ENCODE results near the gene SLC9A2. TPM values are rescaled to one million over a fixed set of nuclear protein-coding genes. Genes with fewer than 3 reads are reported as not detected.

SLC9A2 gene
- total RNA-seq, 1 experiment from 2014 or later: 0.08 TPM

- DNase-seq (ENCODE audit: low read depth, low spot score): no peak
- in situ Hi-C loops (cut with HindIII; ENCODE audit: low pct_unique_long_range_greater_than_20kb, low sequenced_read_pairs): no loop called here
Observed at GRCh38 chr2:102604769-102605168, 14.6 kb upstream of the SLC9A2 start.

DNA sequence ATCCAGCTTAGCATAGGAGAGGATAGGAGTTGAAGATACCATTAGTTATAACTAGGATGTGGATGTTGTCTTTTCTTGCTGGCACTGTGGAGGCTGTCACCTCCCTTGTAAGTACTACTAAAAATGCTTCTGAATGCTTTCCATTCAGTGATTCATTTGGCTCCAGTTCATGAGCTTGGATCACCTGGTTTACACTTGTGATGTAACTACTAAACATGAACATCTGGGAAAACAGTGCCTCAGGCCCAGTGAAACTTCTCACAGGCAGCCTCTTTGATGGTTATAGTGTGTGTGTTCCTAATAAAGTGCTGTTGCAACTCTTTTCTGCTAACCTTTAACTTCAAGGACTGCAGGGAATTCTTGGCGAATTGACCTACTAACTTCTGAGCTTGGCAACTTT is 13.0 kb upstream of the SLC9A2 start:
- peak; percentile 71 for DNase-seq (ENCODE audit: low read depth, low spot score)
- in situ Hi-C loops (cut with HindIII; ENCODE audit: low pct_unique_long_range_greater_than_20kb, low sequenced_read_pairs): no loop called here

GRCh38 chr2:102615620-102616436 is 3.5 kb upstream of the SLC9A2 start:
- in situ Hi-C loops (cut with HindIII; ENCODE audit: low pct_unique_long_range_greater_than_20kb, low sequenced_read_pairs): no loop called here
- peak; percentile 71 for DNase-seq (ENCODE audit: low read depth, low spot score)

DNA sequence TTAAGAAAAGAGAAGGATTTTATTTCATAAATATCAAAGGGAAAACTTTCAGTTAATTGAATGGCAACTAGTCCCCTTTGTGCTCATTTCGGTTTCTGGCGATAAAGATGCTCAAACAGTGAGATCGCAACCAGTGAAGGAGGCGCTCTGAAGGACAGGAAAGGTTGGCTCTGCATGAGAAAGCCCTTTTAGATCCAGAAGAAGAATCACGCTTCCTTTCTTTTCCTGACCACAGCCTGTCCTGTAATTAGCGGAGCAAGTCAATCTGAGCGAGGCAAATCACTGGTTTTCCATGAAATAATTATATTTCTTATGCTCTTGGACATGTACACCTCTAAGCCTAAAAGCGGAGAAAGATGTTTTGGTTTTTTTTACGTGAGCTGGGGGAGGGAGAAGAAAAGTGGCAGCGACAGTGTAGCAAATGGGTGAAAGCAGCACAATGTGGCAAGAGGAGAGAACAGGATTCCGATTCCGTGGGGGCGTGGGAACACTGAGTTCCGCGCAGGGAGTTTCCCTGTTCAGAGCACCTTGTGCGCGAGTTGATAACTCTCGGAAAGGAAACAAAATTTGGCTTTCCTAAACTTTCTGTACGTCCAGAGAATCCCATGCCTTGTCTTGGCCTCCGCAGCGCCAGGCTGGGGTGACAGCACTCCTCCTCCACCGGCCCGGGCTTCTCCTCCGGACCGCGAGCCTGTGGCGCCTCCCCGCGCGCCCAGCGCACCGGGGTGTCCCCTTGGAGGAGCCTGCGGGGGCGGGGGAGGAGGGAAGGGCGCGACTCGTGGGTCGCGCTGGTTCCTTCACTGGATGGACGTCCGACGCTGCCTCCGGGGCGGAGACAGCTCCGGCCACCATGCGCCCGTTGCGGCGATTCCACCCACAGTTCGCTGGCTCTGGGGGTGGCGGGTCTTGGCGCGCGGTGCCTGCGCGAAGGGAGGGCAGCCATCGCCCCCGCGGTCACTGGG is 620 bp upstream of the SLC9A2 start:
- no peak for DNase-seq (ENCODE audit: low read depth, low spot score)
- in situ Hi-C loops (cut with HindIII; ENCODE audit: low pct_unique_long_range_greater_than_20kb, low sequenced_read_pairs): no loop called here

- in situ Hi-C loops (cut with HindIII; ENCODE audit: low pct_unique_long_range_greater_than_20kb, low sequenced_read_pairs): no loop called here
- DNase-seq (ENCODE audit: low read depth, low spot score): no peak
Observed at GRCh38 chr2:102620332-102620731, 979 bp downstream of the SLC9A2 start.

GRCh38 chr2:102621630-102622029 is 2.3 kb downstream of the SLC9A2 start:
- in situ Hi-C loops (cut with HindIII; ENCODE audit: low pct_unique_long_range_greater_than_20kb, low sequenced_read_pairs): no loop called here
- no peak for DNase-seq (ENCODE audit: low read depth, low spot score)

- in situ Hi-C loops (cut with HindIII; ENCODE audit: low pct_unique_long_range_greater_than_20kb, low sequenced_read_pairs): no loop called here
- DNase-seq (ENCODE audit: low read depth, low spot score): no peak
Observed at GRCh38 chr2:102622646-102623045, 3.3 kb downstream of the SLC9A2 start.

GRCh38 chr2:102630458-102630857 is 11.1 kb downstream of the SLC9A2 start:
- no peak for DNase-seq (ENCODE audit: low read depth, low spot score)
- in situ Hi-C loops (cut with HindIII; ENCODE audit: low pct_unique_long_range_greater_than_20kb, low sequenced_read_pairs): no loop called here

- in situ Hi-C loops (cut with HindIII; ENCODE audit: low pct_unique_long_range_greater_than_20kb, low sequenced_read_pairs): no loop called here
- DNase-seq (ENCODE audit: low read depth, low spot score): no peak
Observed at GRCh38 chr2:102632380-102633175, 13.2 kb downstream of the SLC9A2 start.

- in situ Hi-C loops (cut with HindIII; ENCODE audit: low pct_unique_long_range_greater_than_20kb, low sequenced_read_pairs): no loop called here
- DNase-seq (ENCODE audit: low read depth, low spot score): no peak
Observed at GRCh38 chr2:102634831-102635241, 15.5 kb downstream of the SLC9A2 start.

DNA sequence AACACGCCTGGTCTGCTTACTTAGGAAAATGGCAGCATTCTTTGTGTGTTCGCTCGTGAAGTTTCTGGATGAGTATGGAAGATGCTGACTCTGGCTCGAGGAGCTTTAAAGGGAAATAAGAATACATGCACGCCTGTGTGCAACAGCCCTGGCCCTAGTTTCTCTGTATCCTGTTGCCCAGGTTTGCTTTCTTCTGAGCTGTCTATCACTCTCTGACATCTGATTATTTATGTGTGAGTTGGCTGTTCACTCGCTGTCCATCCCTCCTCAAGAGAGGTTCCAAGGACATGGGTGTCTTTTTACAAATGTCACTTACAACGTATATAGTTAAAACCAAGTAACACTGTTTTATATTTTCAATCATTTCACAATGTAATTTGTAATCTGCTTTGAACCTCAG is 16.0 kb downstream of the SLC9A2 start:
- DNase-seq (ENCODE audit: low read depth, low spot score): no peak
- in situ Hi-C loops (cut with HindIII; ENCODE audit: low pct_unique_long_range_greater_than_20kb, low sequenced_read_pairs): no loop called here

- DNase-seq (ENCODE audit: low read depth, low spot score): no peak
- in situ Hi-C loops (cut with HindIII; ENCODE audit: low pct_unique_long_range_greater_than_20kb, low sequenced_read_pairs): no loop called here
Observed at GRCh38 chr2:102636283-102636907, 17.0 kb downstream of the SLC9A2 start.

DNA sequence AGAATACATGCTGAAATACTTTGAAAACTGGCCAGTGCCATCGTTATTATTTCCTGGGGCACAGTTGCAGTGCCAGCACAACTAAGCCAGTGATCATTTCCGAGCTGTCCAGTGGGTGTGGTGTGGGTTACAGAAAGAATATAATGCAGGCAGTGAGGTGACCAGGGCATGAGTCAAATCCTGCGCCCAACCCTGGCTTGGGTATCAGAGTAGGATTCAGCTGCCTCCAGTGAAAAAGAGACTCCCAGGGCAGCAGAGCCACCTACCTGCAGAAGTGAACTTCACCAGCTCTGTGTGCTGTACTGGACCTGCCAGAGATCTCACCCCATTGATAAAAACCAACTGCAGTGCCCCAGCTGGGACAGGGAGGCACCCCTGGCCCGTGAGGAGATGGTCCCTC is 18.0 kb downstream of the SLC9A2 start:
- in situ Hi-C loops (cut with HindIII; ENCODE audit: low pct_unique_long_range_greater_than_20kb, low sequenced_read_pairs): no loop called here

DNA sequence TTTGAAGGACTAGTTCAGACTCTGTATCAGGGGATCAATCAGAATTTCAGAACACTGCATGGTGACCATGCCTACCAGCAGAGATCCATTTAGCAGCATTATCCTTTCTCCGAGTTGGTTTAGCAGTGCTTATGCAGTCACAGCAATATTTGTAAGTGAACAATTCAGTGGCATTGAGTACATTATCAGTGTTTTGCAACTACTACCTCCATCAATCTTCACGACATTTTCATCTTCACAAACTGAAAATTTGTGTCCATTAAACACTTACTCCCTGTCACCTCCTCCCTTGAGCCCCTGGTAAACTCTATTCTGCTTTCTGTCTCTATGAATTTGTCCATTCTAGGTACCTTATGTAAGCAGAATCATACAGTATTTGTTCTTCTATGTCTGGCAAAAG is 20.1 kb downstream of the SLC9A2 start:
- no peak for DNase-seq (ENCODE audit: low read depth, low spot score)
- in situ Hi-C loops (cut with HindIII; ENCODE audit: low pct_unique_long_range_greater_than_20kb, low sequenced_read_pairs): no loop called here

More for the DNA sequence above, 18.0 kb downstream of the SLC9A2 start:
- no peak for DNase-seq (ENCODE audit: low read depth, low spot score)

GRCh38 chr2:102652126-102652525 is 32.8 kb downstream of the SLC9A2 start:
- in situ Hi-C loops (cut with HindIII; ENCODE audit: low pct_unique_long_range_greater_than_20kb, low sequenced_read_pairs): no loop called here
- no peak for DNase-seq (ENCODE audit: low read depth, low spot score)

DNA sequence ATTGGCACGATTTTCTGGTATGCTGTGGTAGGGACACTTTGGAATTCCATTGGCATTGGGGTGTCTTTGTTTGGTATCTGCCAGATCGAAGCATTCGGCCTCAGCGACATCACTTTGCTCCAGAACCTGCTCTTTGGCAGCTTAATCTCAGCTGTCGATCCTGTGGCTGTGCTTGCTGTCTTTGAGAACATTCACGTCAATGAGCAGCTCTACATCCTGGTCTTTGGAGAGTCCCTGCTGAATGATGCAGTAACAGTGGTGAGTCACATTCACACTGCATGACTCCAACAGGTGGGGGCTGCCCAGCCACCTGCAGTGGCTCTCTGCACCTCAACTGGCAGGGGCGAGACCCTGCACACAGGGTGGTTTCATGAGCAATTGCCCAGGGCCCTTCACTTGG is 38.4 kb downstream of the SLC9A2 start:
- no peak for DNase-seq (ENCODE audit: low read depth, low spot score)

DNA sequence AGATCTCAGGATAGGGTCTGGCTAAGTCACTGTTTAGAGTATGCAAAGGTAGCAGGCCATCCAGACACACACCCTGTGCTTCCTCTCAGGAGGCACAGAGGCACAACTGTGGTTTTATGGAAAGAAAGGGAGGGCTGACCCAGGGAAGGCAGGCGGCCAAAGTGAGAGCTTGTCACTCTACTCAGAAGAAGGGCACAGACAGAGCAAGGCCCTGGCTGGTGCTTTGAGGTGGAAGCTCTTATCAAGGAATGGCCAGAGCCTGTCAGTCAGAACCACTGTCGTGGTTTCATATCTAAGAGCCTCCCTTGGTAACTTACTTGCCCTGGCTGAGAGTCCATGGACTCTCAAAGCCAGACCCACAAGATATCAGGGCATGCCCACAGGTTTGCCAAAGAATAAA is 40.7 kb downstream of the SLC9A2 start:
- DNase-seq (ENCODE audit: low read depth, low spot score): no peak
- in situ Hi-C loops (cut with HindIII; ENCODE audit: low pct_unique_long_range_greater_than_20kb, low sequenced_read_pairs): no loop called here

More for the DNA sequence above, 38.4 kb downstream of the SLC9A2 start:
- in situ Hi-C loops (cut with HindIII; ENCODE audit: low pct_unique_long_range_greater_than_20kb, low sequenced_read_pairs): no loop called here
